Activated CD4-positive, alpha-beta memory T cell treated with anti-CD3 and anti-CD28 coated beads, Interleukin-2, amount 10 ng/mL, durations not matched to agents 7 days and 5 days (primary cell): ENCODE data around the gene BLCAP. TPM values are rescaled to one million over a fixed set of nuclear protein-coding genes. Genes with fewer than 3 reads are reported as not detected.

Experiments
- CTCF ChIA-PET: fragments of 350-600 bp; sonication (Branson Sonifier 250); formaldehyde crosslinking; loops from one replicate; lab custom pipeline; 2021; ENCODE audit warnings: antibody characterized with exemption, inconsistent platforms; lab: Charles Lee
- POLR2A ChIA-PET: fragments of 350-600 bp; sonication (Branson Sonifier 250); formaldehyde crosslinking; loops from one replicate; lab custom pipeline; 2021; ENCODE audit warnings: antibody characterized with exemption; lab: Charles Lee
- DNase-seq: peaks from one replicate; pipeline ENCODE4 v3.0.0-alpha.2; 2020
- H3K27ac Mint-ChIP-seq: one replicate; pipeline ENCODE4 v1.8.0; 2021; ENCODE audit warnings: mild to moderate bottlenecking, mixed read lengths
- H3K27me3 Mint-ChIP-seq: one replicate; pipeline ENCODE4 v1.8.0; 2021; ENCODE audit warnings: mixed read lengths
- H3K36me3 Mint-ChIP-seq: one replicate; pipeline ENCODE4 v1.8.0; 2021; ENCODE audit warnings: low read depth, mixed read lengths
- H3K4me1 Mint-ChIP-seq: one replicate; pipeline ENCODE4 v1.8.0; 2021; ENCODE audit warnings: mixed read lengths
- H3K4me3 Mint-ChIP-seq: one replicate; pipeline ENCODE4 v1.8.0; 2021; ENCODE audit warnings: mild to moderate bottlenecking, mixed read lengths
- H3K9me3 Mint-ChIP-seq: one replicate; pipeline ENCODE4 v1.8.0; 2021; ENCODE audit warnings: mixed read lengths
- total RNA-seq, 2 experiments: library from RNA; stranded (reverse); gene quantifications; one replicate each; pipeline ENCODE4 v1.2.3, GENCODE V29; 2021

Gene BLCAP
- total RNA-seq, 2 experiments from 2014 or later = 37.7 to 39.4 TPM

GRCh38 chr20:37524859-37525708 lies 2.6 kb downstream of the BLCAP start:
- Mint-ChIP-seq H3K9me3 (no peaks in the 10 kb centered on the region), H3K27ac (no peak overlapping the region), H3K4me3 (no peak overlapping the region), H3K27me3 (no peaks in the 10 kb centered on the region), H3K36me3 (peaks cover 14% of the 10 kb centered on the region), H3K4me1 (peaks cover 48% of the 10 kb centered on the region)
- ChIA-PET CTCF (no interaction called here), POLR2A (no interaction called here)
- DNase-seq = peak; percentile 50

DNA sequence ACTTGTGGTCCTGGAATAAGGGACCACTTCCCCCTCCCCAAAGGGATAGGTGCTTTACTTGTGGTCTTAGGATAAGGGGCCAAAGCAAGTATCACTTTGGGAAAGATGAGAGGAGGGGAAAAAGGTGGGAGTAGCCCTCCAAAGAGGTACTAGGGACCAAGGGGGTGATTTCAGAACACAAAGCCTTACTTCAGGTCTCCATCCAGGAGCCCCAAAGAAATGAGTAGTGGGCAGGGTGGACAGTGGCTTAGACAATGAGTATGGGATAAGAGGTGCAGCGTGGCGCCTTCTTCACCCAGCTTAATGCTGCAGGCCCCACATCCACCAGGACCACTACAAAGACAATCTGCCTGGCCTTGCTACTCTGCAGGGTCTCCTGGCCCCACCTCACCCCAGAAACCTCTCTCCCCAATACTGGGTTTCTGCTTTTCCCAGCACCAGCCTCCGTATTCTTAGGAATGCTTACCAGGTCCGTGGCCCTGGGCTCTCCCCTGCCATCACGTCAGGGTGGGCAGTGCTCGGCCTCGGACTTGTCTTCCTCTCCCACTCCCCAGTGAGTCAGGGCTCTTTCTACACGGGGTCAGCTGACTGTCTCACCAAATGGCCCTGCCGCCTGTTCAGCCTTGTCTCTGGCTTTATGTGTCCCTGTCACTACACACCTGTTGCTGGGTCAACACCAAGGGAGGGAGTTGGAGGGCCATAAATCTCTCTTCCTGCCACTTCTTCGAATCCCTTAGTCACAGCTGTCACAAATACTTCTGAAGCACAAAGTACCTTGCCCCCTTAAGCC lies 3.6 kb downstream of the BLCAP start:
- ChIA-PET POLR2A (no interaction called here), CTCF (no interaction called here)
- no peak overlapping the region for H3K27ac Mint-ChIP-seq
- no peaks in the 10 kb centered on the region for H3K9me3 Mint-ChIP-seq
- H3K4me3 Mint-ChIP-seq = no peak overlapping the region
- no peak for DNase-seq
- H3K36me3 Mint-ChIP-seq = peaks cover 14% of the 10 kb centered on the region
- peaks cover 45% of the 10 kb centered on the region for H3K4me1 Mint-ChIP-seq
- H3K27me3 Mint-ChIP-seq = no peaks in the 10 kb centered on the region

GRCh38 chr20:37523012-37523391 lies 4.7 kb downstream of the BLCAP start:
- no peak overlapping the region for H3K27ac Mint-ChIP-seq
- POLR2A ChIA-PET = no interaction called here
- H3K4me1 Mint-ChIP-seq = peaks cover 41% of the 10 kb centered on the region
- H3K36me3 Mint-ChIP-seq = peaks cover 21% of the 10 kb centered on the region
- no peaks in the 10 kb centered on the region for H3K27me3 Mint-ChIP-seq
- H3K4me3 Mint-ChIP-seq = no peak overlapping the region
- H3K9me3 Mint-ChIP-seq = no peaks in the 10 kb centered on the region
- CTCF ChIA-PET = no interaction called here
- DNase-seq = no peak

DNA sequence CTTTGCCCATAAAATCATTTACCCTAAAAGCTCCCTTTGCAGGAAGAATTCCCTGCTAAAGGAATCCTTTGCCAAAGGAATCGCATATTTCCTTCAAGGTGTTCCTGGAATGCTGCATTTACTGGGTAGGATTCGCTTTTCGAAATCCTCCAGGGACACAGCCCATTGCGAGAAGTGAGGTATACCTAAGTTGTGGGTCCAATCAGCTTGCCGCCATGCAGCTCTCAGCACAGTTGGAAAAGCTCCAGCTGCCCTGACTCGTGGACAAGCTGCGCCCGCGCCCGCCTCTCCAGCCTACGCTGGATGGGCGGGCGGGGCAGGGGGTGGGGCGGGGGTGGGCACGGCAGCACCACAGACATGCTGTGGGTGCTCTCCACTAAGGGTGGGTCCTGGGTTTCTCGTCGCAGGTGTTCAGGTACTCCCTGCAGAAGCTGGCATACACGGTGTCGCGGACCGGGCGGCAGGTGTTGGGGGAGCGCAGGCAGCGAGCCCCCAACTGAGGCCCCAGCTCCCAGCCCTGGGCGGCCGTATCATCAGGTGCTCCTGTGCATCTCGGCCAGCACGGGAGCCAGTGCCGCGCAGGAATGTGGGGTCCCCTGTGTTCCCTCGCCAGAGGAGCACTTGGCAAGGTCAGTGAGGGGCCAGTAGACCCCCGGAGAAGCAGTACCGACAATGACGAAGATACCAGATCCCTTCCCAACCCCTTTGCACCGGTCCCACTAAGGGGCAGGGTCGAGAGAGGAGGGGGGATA lies 5.2 kb downstream of the BLCAP start:
- H3K4me3 Mint-ChIP-seq = no peak overlapping the region
- CTCF ChIA-PET = interaction anchor here (0.8 kb wide), 1 partner anchor 320 kb away, joined by 3 read pairs; no protein-coding TSS in a partner anchor
- POLR2A ChIA-PET = no interaction called here
- DNase-seq = no peak
- H3K4me1 Mint-ChIP-seq = peaks cover 38% of the 10 kb centered on the region
- no peak overlapping the region for H3K27ac Mint-ChIP-seq
- H3K27me3 Mint-ChIP-seq = no peaks in the 10 kb centered on the region
- peaks cover 26% of the 10 kb centered on the region for H3K36me3 Mint-ChIP-seq
- no peaks in the 10 kb centered on the region for H3K9me3 Mint-ChIP-seq

- DNase-seq = no peak
- POLR2A ChIA-PET = interaction anchor here (1.4 kb wide), 1 partner anchor 15 kb away, joined by 4 read pairs; no protein-coding TSS in a partner anchor
- CTCF ChIA-PET = interaction anchor here (0.8 kb wide), 1 partner anchor 319 kb away, joined by 3 read pairs; no protein-coding TSS in a partner anchor
- Mint-ChIP-seq H3K27me3 (no peaks in the 10 kb centered on the region), H3K36me3 (peaks cover 29% of the 10 kb centered on the region), H3K9me3 (no peaks in the 10 kb centered on the region), H3K4me3 (no peak within 1 kb of the TSS), H3K27ac (no peak within 1 kb of the TSS), H3K4me1 (peaks cover 30% of the 10 kb centered on the region)
These were observed 6.5 kb downstream of the BLCAP start, which contains the start of gene NNAT for GRCh38 chr20:37521061-37521771. Gene NNAT (plus strand): TSS chr20:37521250. CDS start chr20:37521332, 82 bp downstream.

DNA sequence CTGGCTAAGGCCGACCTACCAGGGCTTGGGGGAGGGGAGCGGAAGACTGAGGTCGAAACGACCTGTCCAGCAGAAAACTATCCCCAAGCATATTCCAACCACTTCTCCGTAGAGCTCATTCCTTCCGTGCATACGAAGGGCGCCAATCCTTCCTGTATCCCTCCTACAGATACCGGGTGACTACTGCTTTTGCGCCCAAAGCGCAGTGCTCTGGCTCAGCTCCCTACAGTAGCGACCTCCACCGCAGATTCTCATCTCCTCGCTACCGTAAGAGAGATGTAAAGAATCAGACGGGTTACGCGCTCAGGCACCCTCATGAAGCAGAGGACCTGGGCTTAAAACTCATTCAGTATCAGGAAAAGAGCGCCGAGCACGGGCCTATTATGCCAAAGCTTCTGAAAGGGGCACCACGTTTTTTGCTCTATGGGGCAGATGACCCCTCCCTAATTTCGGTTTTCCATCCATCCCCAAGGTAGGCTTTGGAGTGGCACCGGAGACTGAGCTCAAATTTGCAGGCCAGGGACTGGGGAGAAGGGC lies 7.2 kb downstream of the BLCAP start:
- no peaks in the 10 kb centered on the region for H3K27me3 Mint-ChIP-seq
- no peaks in the 10 kb centered on the region for H3K9me3 Mint-ChIP-seq
- peaks cover 23% of the 10 kb centered on the region for H3K4me1 Mint-ChIP-seq
- H3K36me3 Mint-ChIP-seq = peaks cover 29% of the 10 kb centered on the region
- no peak for DNase-seq
- H3K4me3 Mint-ChIP-seq = no peak overlapping the region
- CTCF ChIA-PET = no interaction called here
- POLR2A ChIA-PET = interaction anchor here (1.4 kb wide), 1 partner anchor 14 kb away, joined by 4 read pairs; no protein-coding TSS in a partner anchor
- no peak overlapping the region for H3K27ac Mint-ChIP-seq

DNA sequence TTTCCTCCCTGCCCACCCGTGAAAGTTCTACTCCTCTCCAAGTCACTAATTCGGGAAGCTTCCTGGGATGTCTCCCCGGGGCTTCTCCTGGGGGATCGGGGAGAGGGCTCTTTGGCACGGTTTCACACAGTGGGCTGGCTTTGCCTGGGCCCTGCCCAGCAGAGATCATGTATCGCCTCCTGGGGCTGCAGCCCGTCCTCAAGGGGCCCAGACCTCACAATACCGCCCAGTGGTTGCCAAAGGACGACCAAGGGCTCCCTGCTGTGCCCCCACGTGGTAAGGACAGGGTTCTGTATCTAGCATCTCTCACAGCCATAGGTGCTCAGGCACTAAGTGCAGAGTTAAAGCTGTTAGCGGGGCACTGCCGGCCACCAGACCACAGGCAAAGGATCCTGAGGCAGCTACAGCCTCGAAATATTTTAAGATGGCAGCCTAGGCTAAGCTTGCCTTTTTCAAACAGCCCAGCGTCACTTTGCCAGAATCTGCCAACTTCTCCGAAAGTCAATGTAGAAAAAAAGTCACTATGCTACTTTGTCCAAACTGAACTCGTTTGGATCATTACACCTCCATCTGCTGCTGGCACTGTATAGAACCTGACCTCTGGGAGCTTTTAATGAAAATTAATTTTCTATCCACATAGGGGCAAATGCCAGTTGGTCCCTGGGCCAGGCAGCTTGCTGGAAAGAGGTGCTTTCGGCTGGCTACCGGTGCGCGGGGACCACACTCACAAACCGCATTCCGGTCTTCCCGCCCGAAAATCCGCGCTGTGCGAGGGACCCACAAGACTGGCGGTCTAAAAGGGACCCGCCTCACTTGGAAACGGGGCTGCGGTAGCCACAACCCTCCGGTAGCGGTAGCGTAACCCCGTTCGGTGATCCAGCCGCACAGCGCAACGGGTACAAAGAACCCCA lies 7.9 kb downstream of the BLCAP start:
- peaks cover 30% of the 10 kb centered on the region for H3K36me3 Mint-ChIP-seq
- DNase-seq = no peak
- peaks cover 16% of the 10 kb centered on the region for H3K4me1 Mint-ChIP-seq
- H3K27ac Mint-ChIP-seq = no peak overlapping the region
- H3K27me3 Mint-ChIP-seq = no peaks in the 10 kb centered on the region
- H3K9me3 Mint-ChIP-seq = no peaks in the 10 kb centered on the region
- ChIA-PET CTCF (no interaction called here), POLR2A (interaction anchor here (1.4 kb wide), 1 partner anchor 14 kb away, joined by 4 read pairs; no protein-coding TSS in a partner anchor)
- no peak overlapping the region for H3K4me3 Mint-ChIP-seq

DNA sequence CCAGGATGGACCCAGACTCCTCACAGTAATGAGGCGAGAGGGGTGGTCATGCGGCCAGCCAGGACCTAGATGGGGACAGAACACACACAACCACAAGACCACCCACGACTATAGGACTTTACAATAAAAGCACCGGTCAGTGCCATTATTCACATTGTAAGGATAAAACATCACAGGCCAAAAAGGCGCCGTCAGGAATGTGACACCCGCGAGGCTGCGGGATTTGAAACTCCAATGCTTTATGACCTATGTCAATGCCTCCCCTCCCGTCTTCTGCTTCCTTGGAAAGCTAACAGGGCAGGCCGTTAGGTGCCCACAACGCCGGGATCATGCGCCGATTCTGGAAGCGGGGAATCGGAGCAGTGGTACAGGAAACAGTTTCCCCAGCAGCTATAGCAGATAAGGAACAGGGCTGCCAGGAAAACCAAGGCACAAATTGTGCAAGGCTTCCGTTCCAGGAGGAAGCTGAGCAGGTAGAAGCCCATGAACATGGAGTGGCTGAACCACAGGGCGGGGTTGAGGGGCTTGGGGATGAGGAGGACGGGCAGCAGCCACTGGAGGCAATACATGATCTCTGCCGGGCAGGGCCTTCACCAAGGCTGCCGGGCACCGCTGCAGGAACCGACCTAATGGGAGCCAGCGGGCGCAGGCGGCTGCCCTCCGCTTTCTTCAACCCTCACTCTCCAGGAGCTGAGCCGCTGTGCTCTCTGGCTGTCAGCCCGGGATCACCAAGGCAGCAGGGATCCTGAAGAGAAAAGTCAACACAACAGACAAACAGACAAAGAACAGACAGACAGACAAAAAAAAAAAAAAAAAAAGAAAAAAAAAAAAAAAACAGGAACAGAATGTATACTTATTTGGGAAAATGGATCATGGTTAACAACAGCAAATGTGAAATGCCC lies 8.8 kb downstream of the BLCAP start:
- Mint-ChIP-seq H3K27me3 (no peaks in the 10 kb centered on the region), H3K36me3 (peaks cover 33% of the 10 kb centered on the region), H3K27ac (no peak overlapping the region), H3K4me1 (peaks cover 8% of the 10 kb centered on the region), H3K9me3 (no peaks in the 10 kb centered on the region), H3K4me3 (no peak overlapping the region)
- ChIA-PET POLR2A (no interaction called here), CTCF (no interaction called here)
- no peak for DNase-seq

GRCh38 chr20:37518059-37518458 lies 9.6 kb downstream of the BLCAP start:
- no peak overlapping the region for H3K4me3 Mint-ChIP-seq
- no peaks in the 10 kb centered on the region for H3K9me3 Mint-ChIP-seq
- DNase-seq = no peak
- CTCF ChIA-PET = no interaction called here
- no peak overlapping the region for H3K27ac Mint-ChIP-seq
- H3K36me3 Mint-ChIP-seq = peaks cover 33% of the 10 kb centered on the region
- peaks cover 5% of the 10 kb centered on the region for H3K4me1 Mint-ChIP-seq
- no peaks in the 10 kb centered on the region for H3K27me3 Mint-ChIP-seq
- POLR2A ChIA-PET = no interaction called here

- Mint-ChIP-seq H3K4me3 (no peak overlapping the region), H3K27me3 (no peaks in the 10 kb centered on the region), H3K36me3 (peaks cover 34% of the 10 kb centered on the region), H3K4me1 (peaks cover 3% of the 10 kb centered on the region), H3K9me3 (no peaks in the 10 kb centered on the region), H3K27ac (no peak overlapping the region)
- POLR2A ChIA-PET = no interaction called here
- CTCF ChIA-PET = interaction anchor here (0.9 kb wide), 1 partner anchor 16 kb away, joined by 4 read pairs; no protein-coding TSS in a partner anchor
- DNase-seq = no peak
These were observed 10.6 kb downstream of the BLCAP start for GRCh38 chr20:37516811-37517750.
